ENCODE results near the gene DAB2. TPM values are rescaled to one million over a fixed set of nuclear protein-coding genes. Genes with fewer than 3 reads are reported as not detected.

The DAB2 gene
- total RNA-seq, 1 donor from 2014 or later = 3.6 TPM

GRCh38 chr5:39379693-39380092 lies 45.1 kb downstream of the DAB2 start:
- no peak for ATAC-seq

GRCh38 chr5:39377613-39378012 lies 47.2 kb downstream of the DAB2 start:
- ATAC-seq = no peak

- peak; percentile 79 for ATAC-seq
These were observed 48.5 kb downstream of the DAB2 start for GRCh38 chr5:39376293-39376714.

- no peak for ATAC-seq
These were observed 51.0 kb downstream of the DAB2 start for GRCh38 chr5:39373791-39374190.

GRCh38 chr5:39371367-39371635 lies 53.5 kb downstream of the DAB2 start:
- no peak for ATAC-seq

- ATAC-seq = no peak
These were observed 54.0 kb downstream of the DAB2 start for GRCh38 chr5:39370555-39371366.

GRCh38 chr5:39369123-39369815 lies 55.5 kb downstream of the DAB2 start:
- no peak for ATAC-seq

- ATAC-seq = no peak
These were observed 56.7 kb downstream of the DAB2 start for GRCh38 chr5:39368116-39368515.

- no peak for ATAC-seq
These were observed 57.1 kb downstream of the DAB2 start for GRCh38 chr5:39367711-39368110.

- ATAC-seq = no peak
These were observed 60.4 kb downstream of the DAB2 start, which contains the start of gene C9 for GRCh38 chr5:39364367-39364766. Gene C9 (minus strand): TSS chr5:39364495. CDS start chr5:39364464, 31 bp downstream.

GRCh38 chr5:39363217-39363616 lies 61.6 kb downstream of the DAB2 start:
- ATAC-seq = no peak

GRCh38 chr5:39362646-39363045 lies 62.1 kb downstream of the DAB2 start:
- no peak for ATAC-seq

- ATAC-seq = no peak
These were observed 63.5 kb downstream of the DAB2 start for GRCh38 chr5:39361306-39361705.

- peak; percentile 36 for ATAC-seq
These were observed 64.2 kb downstream of the DAB2 start for GRCh38 chr5:39360471-39361111.

- ATAC-seq = no peak
These were observed 68.5 kb downstream of the DAB2 start for GRCh38 chr5:39356263-39356662.

- no peak for ATAC-seq
These were observed 69.5 kb downstream of the DAB2 start for GRCh38 chr5:39355324-39355723.

GRCh38 chr5:39353717-39354399 lies 70.9 kb downstream of the DAB2 start:
- ATAC-seq = no peak

GRCh38 chr5:39352951-39353350 lies 71.8 kb downstream of the DAB2 start:
- no peak for ATAC-seq

- no peak for ATAC-seq
These were observed 72.6 kb downstream of the DAB2 start for GRCh38 chr5:39352170-39352569.

- ATAC-seq = no peak
These were observed 75.3 kb downstream of the DAB2 start for GRCh38 chr5:39349484-39349883.

GRCh38 chr5:39342460-39342859 lies 82.3 kb downstream of the DAB2 start:
- ATAC-seq = no peak

GRCh38 chr5:39341896-39342295 lies 82.9 kb downstream of the DAB2 start:
- ATAC-seq = no peak

GRCh38 chr5:39340506-39340905 lies 84.3 kb downstream of the DAB2 start:
- no peak for ATAC-seq

All from esophagus mucosa (tissue), 1 donor.